ENCODE measurements around the gene ATP1B1.

The ATP1B1 gene

DNA sequence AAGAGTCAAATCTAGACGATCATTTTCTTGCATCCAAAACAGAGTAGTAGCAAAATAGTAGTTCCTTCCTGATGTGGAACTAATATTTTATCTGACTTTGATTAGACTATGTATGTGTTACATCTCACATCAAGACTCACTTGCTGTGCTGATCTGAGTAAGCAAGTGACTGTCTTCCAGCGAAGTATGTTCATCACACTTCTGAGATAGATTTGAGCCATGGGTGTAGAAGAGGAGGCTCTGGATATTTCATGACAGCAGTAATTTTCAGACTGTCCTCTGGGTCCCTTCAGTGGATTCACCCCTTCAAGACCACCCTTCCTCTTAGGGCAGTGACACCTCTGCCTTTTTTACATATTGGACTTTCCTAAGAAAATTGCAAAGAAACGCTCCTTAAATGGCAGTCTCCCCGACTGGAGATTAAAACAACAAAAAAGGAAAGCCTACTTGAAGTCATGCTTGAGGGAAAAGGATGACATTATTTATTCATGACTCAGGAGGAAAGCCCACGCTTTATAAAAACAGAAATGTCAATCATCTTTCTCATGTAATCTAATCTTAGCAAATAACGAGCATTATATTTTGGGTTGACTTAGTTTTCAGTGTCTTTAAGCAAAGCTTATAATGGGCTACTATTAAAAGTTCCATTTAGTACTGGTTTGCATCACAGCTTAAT lies 22.8 kb downstream of the ATP1B1 start:
- H3K9me3 ChIP-seq: no peaks in the 10 kb centered on the region
- H3K4me3 ChIP-seq (ENCODE audit: low read depth in 1 of 2, low read length in 1 of 2): no peak overlapping the region
- no peaks in the 10 kb centered on the region for H3K4me1 ChIP-seq (ENCODE audit: control insufficient read depth in 1 of 2, insufficient read depth in 1 of 2, low read depth in 1 of 2, low read length in 1 of 2)
- TF ChIP-seq, protein P1, sequence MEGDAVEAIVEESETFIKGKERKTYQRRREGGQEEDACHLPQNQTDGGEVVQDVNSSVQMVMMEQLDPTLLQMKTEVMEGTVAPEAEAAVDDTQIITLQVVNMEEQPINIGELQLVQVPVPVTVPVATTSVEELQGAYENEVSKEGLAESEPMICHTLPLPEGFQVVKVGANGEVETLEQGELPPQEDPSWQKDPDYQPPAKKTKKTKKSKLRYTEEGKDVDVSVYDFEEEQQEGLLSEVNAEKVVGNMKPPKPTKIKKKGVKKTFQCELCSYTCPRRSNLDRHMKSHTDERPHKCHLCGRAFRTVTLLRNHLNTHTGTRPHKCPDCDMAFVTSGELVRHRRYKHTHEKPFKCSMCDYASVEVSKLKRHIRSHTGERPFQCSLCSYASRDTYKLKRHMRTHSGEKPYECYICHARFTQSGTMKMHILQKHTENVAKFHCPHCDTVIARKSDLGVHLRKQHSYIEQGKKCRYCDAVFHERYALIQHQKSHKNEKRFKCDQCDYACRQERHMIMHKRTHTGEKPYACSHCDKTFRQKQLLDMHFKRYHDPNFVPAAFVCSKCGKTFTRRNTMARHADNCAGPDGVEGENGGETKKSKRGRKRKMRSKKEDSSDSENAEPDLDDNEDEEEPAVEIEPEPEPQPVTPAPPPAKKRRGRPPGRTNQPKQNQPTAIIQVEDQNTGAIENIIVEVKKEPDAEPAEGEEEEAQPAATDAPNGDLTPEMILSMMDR (IDR thresholded peaks at IDR 0.05): no peak
- H3K36me3 ChIP-seq: no peaks in the 10 kb centered on the region
- no peaks in the 10 kb centered on the region for H3K27me3 ChIP-seq
- H3K27ac ChIP-seq: no peak overlapping the region

DNA sequence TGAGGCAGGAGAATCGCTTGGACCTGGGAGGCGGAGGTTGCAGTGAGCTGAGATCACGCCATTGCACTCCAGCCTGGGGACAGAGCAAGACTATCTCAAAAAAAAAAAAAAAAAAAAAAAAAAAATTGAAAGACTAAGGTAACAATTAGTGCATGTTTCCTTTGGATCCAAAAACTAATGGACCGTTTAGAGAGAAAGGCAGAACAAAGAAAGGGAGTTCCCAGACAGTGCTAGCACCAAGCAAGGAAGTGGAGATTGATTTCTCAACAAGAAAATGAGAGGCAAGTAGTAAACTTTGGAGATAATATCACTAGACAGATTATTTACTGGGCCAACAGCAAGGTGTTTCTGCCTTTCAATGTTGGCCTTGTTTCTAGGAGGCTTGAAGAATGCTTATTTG lies 24.2 kb downstream of the ATP1B1 start:
- H3K36me3 ChIP-seq: no peaks in the 10 kb centered on the region

DNA sequence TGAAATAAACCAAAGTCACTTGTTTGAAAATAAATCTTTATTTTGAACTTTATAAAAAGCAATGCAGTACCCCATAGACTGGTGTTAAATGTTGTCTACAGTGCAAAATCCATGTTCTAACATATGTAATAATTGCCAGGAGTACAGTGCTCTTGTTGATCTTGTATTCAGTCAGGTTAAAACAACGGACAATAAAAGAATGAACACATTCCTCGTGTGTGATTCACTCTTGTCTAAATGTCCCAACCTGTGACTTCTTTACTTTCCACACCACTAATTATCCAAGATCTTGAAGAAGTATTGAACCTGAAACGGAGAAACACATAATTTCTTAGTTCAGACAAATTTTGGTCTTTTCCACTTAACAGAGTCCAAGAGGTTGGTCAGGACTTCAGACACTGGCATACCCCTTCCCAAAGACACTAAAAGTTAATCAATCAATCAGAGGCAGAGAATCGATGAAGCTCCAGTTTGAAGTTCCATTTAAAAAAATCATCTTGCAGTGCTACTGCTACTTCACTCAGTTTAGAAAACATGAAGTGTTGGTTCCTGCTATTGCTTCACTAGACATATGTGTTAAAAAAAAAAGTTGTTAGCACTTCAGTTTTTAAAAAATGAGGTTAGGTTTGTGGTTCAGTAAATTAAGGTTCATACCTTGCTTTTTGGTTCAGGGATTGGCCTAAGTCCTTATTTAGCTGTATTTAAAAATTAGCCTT lies 26.2 kb downstream of the ATP1B1 start:
- Histone ChIP-seq H3K4me3 (ENCODE audit: low read depth in 1 of 2, low read length in 1 of 2) (no peak overlapping the region), H3K9me3 (no peaks in the 10 kb centered on the region), H3K27ac (no peak overlapping the region), H3K4me1 (ENCODE audit: control insufficient read depth in 1 of 2, insufficient read depth in 1 of 2, low read depth in 1 of 2, low read length in 1 of 2) (no peaks in the 10 kb centered on the region), H3K36me3 (no peaks in the 10 kb centered on the region), H3K27me3 (no peaks in the 10 kb centered on the region)
- TF ChIP-seq, protein P1 (IDR thresholded peaks at IDR 0.05): no peak

More for the DNA sequence above, 24.2 kb downstream of the ATP1B1 start:
- Histone ChIP-seq H3K27ac (no peak overlapping the region), H3K27me3 (no peaks in the 10 kb centered on the region), H3K4me3 (ENCODE audit: low read depth in 1 of 2, low read length in 1 of 2) (no peak overlapping the region), H3K4me1 (ENCODE audit: control insufficient read depth in 1 of 2, insufficient read depth in 1 of 2, low read depth in 1 of 2, low read length in 1 of 2) (no peaks in the 10 kb centered on the region), H3K9me3 (no peaks in the 10 kb centered on the region)
- TF ChIP-seq, protein P1 (IDR thresholded peaks at IDR 0.05): no peak

DNA sequence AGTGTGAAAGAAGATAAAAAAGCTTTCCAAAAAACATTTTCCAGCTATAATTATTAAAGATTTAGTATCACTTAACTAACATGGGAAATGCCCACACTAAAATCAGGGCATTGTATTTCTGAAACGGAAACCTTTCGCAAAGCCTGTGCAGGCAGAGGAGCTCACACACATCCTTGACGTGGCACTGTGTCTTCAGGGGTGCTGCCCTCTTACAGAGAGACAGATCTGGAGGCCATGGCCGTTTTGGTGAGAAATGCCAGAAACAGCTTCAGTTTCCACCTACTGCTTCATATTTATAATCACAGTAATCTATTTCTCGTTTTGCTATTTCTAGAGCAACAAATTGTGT lies 26.7 kb downstream of the ATP1B1 start:
- Histone ChIP-seq H3K36me3 (no peaks in the 10 kb centered on the region), H3K27me3 (no peaks in the 10 kb centered on the region), H3K4me3 (ENCODE audit: low read depth in 1 of 2, low read length in 1 of 2) (no peak overlapping the region), H3K9me3 (no peaks in the 10 kb centered on the region), H3K4me1 (ENCODE audit: control insufficient read depth in 1 of 2, insufficient read depth in 1 of 2, low read depth in 1 of 2, low read length in 1 of 2) (no peaks in the 10 kb centered on the region), H3K27ac (no peak overlapping the region)
- TF ChIP-seq, protein P1 (IDR thresholded peaks at IDR 0.05): no peak

DNA sequence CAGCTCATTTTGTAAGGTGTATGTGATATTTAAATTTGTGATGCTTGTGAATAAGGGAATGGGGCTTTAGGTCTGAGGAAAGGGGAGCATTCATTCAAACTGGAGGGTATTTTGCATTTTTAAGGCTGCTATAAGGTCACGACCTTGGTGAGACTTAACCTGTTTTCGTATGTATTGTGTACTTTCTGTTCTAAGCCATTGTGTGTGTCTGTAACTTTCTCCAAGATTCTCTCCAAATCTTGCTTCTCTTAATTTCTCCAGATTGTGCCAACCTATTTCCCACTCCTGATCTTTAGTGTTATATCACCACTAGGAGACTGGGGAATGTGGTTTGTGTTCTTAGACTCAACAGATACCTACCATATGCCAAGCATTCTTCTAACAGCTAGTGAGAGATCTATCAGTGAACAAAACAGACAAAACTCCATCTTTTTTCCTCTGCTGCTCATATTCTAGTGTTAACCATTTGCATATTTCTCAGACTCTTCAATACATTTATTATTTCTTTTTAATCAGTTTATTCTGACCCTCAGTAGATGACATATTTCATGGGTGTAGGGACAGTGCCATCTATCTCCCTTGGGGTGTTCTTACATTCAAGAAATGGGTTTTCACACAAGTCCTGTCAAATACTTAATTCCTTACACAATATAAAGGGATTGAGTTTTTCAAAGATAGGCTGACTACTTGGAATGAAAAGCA lies 27.5 kb downstream of the ATP1B1 start:
- Histone ChIP-seq H3K27ac (no peak overlapping the region), H3K4me1 (ENCODE audit: control insufficient read depth in 1 of 2, insufficient read depth in 1 of 2, low read depth in 1 of 2, low read length in 1 of 2) (no peaks in the 10 kb centered on the region), H3K36me3 (no peaks in the 10 kb centered on the region), H3K4me3 (ENCODE audit: low read depth in 1 of 2, low read length in 1 of 2) (no peak overlapping the region), H3K27me3 (no peaks in the 10 kb centered on the region), H3K9me3 (no peaks in the 10 kb centered on the region)
- TF ChIP-seq, protein P1 (IDR thresholded peaks at IDR 0.05): no peak
